Sigmoid colon (tissue), 7 donors: ENCODE measurements around the gene FAM9A. TPM values are rescaled to one million over a fixed set of nuclear protein-coding genes. Genes with fewer than 3 reads are reported as not detected.

ENCODE experiments used
- DNase-seq: peaks from one replicate; pipeline ENCODE4 v3.0.0-alpha.2; 2019
- H3K27ac ChIP-seq, 4 donors: fragments of 200-600 bp; sonication (generic); one replicate each; pipeline ENCODE4 v1.5.1; 2016 to 2019; ENCODE audit warnings: mild to moderate bottlenecking in 1 of 4
- H3K27me3 ChIP-seq, 3 donors: fragments of 200-600 bp; sonication (generic); one replicate each; pipeline ENCODE4 v1.5.1; 2019; ENCODE audit warnings: mild to moderate bottlenecking in 1 of 3
- H3K36me3 ChIP-seq, 4 donors: fragments of 200-600 bp; sonication (generic); one replicate each; pipeline ENCODE4 v1.5.1; 2016 to 2019
- H3K4me1 ChIP-seq, 4 donors: fragments of 200-600 bp; sonication (generic); one replicate each; pipeline ENCODE4 v1.5.1; 2017 to 2019
- H3K4me3 ChIP-seq, 4 donors: fragments of 200-600 bp; sonication (generic); one replicate each; pipeline ENCODE4 v1.5.1; 2017 to 2019; ENCODE audit warnings: mild to moderate bottlenecking in 2 of 4, moderate library complexity in 1 of 4
- H3K9me3 ChIP-seq, 4 donors: fragments of 200-600 bp in 3 of 4; sonication (generic) in 3 of 4; one replicate each; pipeline versions ENCODE4 v1.5.1 to v1.6.1; 2013 to 2019
- CTCF ChIP-seq, 4 experiments: fragments of 450-650 bp in 3 of 4; fragments of 200-600 bp in 1 of 4; IDR thresholded peaks; one replicate each; pipeline ENCODE4 v1.5.1; 2016 to 2019; ENCODE audit warnings: antibody characterized with exemption in 4 of 4, mild to moderate bottlenecking in 3 of 4, moderate library complexity in 2 of 4
- EP300 ChIP-seq, 4 donors: sonication (generic); formaldehyde crosslinking; IDR thresholded peaks; one replicate each; pipeline ENCODE4 v1.6.1; 2017; ENCODE audit warnings: antibody characterized with exemption in 4 of 4
- POLR2A ChIP-seq, 2 donors: fragments of 450-650 bp; IDR thresholded peaks; one replicate each; pipeline ENCODE4 v1.6.1; 2016; ENCODE audit warnings: antibody characterized with exemption in 2 of 2, mild to moderate bottlenecking in 2 of 2, moderate library complexity in 2 of 2
- POLR2AphosphoS5 ChIP-seq, 4 donors: sonication (generic); formaldehyde crosslinking; IDR thresholded peaks; one replicate each; pipeline ENCODE4 v1.6.1; 2017; ENCODE audit warnings: antibody characterized with exemption in 4 of 4
- WGBS, 2 donors: extraction: QIAGEN DNeasy Blood & Tissue Kit; methylation state at CpG; one replicate each; pipeline ENCODE4 v1.1.7; 2013; 5-methylcytosine and 5-hydroxymethylcytosine counted together
- intact Hi-C: fragments of 100-400 bp; cut with DNase I; formaldehyde crosslinking; loops from one replicate; pipeline ENCODE4 v1.15.1; 2023
- polyA plus RNA-seq, 3 donors: library from polyadenylated mRNA; stranded (reverse); fragments of 200-250 nt; gene quantifications; one replicate each; pipeline ENCODE4 v1.2.3, GENCODE V29; 2013
- total RNA-seq, 4 donors: library from RNA; depleted of rRNA; stranded (reverse); fragments of >200 nt; gene quantifications; one replicate each; pipeline ENCODE4 v1.1.0, GENCODE V29; 2016
- donor health status: healthy with polysubstance abuse.
- donor health status: Bipolar disorder and iron deficiency.
- donor health status: healthy.

Gene FAM9A
- total and polyA plus RNA-seq, 7 donors: not detected

GRCh38 chrX:8844157-8844556, 43.0 kb upstream of the FAM9A start:
- Histone ChIP-seq H3K4me1 (no peaks in the 10 kb centered on the region), H3K27me3 (no peaks in the 10 kb centered on the region), H3K27ac (no peak overlapping the region), H3K9me3 (no peaks in the 10 kb centered on the region), H3K36me3 (no peaks in the 10 kb centered on the region), H3K4me3 (no peak overlapping the region)
- TF ChIP-seq POLR2A (IDR thresholded peaks at IDR 0.05): no peak
- TF ChIP-seq CTCF (IDR thresholded peaks at IDR 0.05): no peak
- TF ChIP-seq EP300 (IDR thresholded peaks at IDR 0.05): no peak
- no peak for TF ChIP-seq POLR2AphosphoS5 (IDR thresholded peaks at IDR 0.05)
- 30 to 68% methylated on average over 1 of the region's 1 CpG for WGBS, 2 donors
- DNase-seq: no peak
- intact Hi-C loops: no loop called here

- H3K4me1 ChIP-seq: no peaks in the 10 kb centered on the region
- intact Hi-C loops: no loop called here
- no peaks in the 10 kb centered on the region for H3K36me3 ChIP-seq
- no peak overlapping the region for H3K4me3 ChIP-seq
- no peaks in the 10 kb centered on the region for H3K27me3 ChIP-seq
- no peak for DNase-seq
- no peaks in the 10 kb centered on the region for H3K9me3 ChIP-seq
- H3K27ac ChIP-seq: no peak overlapping the region
- 80 to 86% methylated on average over 6 of the region's 6 CpGs for WGBS, 2 donors
- no peak for TF ChIP-seq CTCF (IDR thresholded peaks at IDR 0.05)
- TF ChIP-seq EP300 (IDR thresholded peaks at IDR 0.05): no peak
- no peak for TF ChIP-seq POLR2AphosphoS5 (IDR thresholded peaks at IDR 0.05)
- no peak for TF ChIP-seq POLR2A (IDR thresholded peaks at IDR 0.05)
Measured at GRCh38 chrX:8841911-8842310, 40.7 kb upstream of the FAM9A start.

- H3K27ac ChIP-seq: no peak overlapping the region
- no peak overlapping the region for H3K4me3 ChIP-seq
- H3K36me3 ChIP-seq: no peaks in the 10 kb centered on the region
- H3K27me3 ChIP-seq: no peaks in the 10 kb centered on the region
- WGBS, 2 donors: 62 to 76% methylated on average over 1 of the region's 1 CpG
- no peaks in the 10 kb centered on the region for H3K4me1 ChIP-seq
- TF ChIP-seq CTCF (IDR thresholded peaks at IDR 0.05) (no peak), POLR2A (IDR thresholded peaks at IDR 0.05) (no peak), EP300 (IDR thresholded peaks at IDR 0.05) (no peak), POLR2AphosphoS5 (IDR thresholded peaks at IDR 0.05) (no peak)
- no peak for DNase-seq
- intact Hi-C loops: no loop called here
- H3K9me3 ChIP-seq: no peaks in the 10 kb centered on the region
Measured at GRCh38 chrX:8834392-8834791, 33.2 kb upstream of the FAM9A start.

GRCh38 chrX:8832582-8833378, 31.6 kb upstream of the FAM9A start:
- intact Hi-C loops: no loop called here
- no peak overlapping the region for H3K27ac ChIP-seq
- 60 to 81% methylated on average over 4 of the region's 4 CpGs for WGBS, 2 donors
- H3K36me3 ChIP-seq: no peaks in the 10 kb centered on the region
- no peak for DNase-seq
- H3K4me1 ChIP-seq: no peaks in the 10 kb centered on the region
- no peaks in the 10 kb centered on the region for H3K9me3 ChIP-seq
- TF ChIP-seq POLR2AphosphoS5 (IDR thresholded peaks at IDR 0.05) (no peak), CTCF (IDR thresholded peaks at IDR 0.05) (no peak), EP300 (IDR thresholded peaks at IDR 0.05) (no peak), POLR2A (IDR thresholded peaks at IDR 0.05) (no peak)
- no peak overlapping the region for H3K4me3 ChIP-seq
- H3K27me3 ChIP-seq: no peaks in the 10 kb centered on the region

GRCh38 chrX:8823698-8824097, 22.5 kb upstream of the FAM9A start:
- H3K36me3 ChIP-seq: no peaks in the 10 kb centered on the region
- H3K4me1 ChIP-seq: no peaks in the 10 kb centered on the region
- no peak overlapping the region for H3K4me3 ChIP-seq
- 97 to 100% methylated on average over 1 of the region's 1 CpG for WGBS, 2 donors
- no peak for DNase-seq
- TF ChIP-seq POLR2AphosphoS5 (IDR thresholded peaks at IDR 0.05): no peak
- H3K27me3 ChIP-seq: no peaks in the 10 kb centered on the region
- intact Hi-C loops: no loop called here
- no peak overlapping the region for H3K27ac ChIP-seq
- H3K9me3 ChIP-seq: no peaks in the 10 kb centered on the region
